Measurements from ENCODE around the gene TEX35.

DNA sequence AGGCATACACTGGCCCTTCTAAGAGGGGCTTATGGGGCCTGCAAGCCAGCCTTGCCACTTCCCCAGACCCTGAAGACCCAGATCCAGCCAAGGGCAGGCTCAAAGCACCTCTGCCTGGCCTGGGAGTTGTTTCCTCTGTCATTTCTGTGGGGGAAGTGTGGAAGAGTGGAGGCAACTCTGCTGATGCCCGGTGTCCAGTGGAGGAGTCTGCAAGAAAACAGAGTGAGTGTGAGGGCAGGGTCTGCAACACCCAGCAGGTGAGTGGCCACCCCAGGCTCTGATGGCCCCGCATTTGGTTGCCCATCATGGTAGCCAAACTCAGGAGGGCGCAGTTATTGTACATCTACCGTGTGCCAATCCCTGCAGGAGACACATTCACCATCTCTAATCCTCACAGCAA, 24.5 kb upstream of the TEX35 start:
- TF ChIP-seq CTCF (conservative IDR thresholded peaks at IDR 0.05; ENCODE audit: low read depth, low read length) = no peak
- no peak for TF ChIP-seq EZH2 (IDR thresholded peaks at IDR 0.05; ENCODE audit: low read length, unreplicated experiment)
- no peak for TF ChIP-seq EZH2phosphoT487 (IDR thresholded peaks at IDR 0.05; ENCODE audit: borderline replicate concordance, low read length)

All from PC-3 (cell line).